AG10803 (cell line): ENCODE measurements around the gene CRY1.
"Not testable (repeated sequence)": the region's sequence is repeated elsewhere in the genome, so short reads cannot be mapped to it uniquely, and the experiment has no call there.

Experiments used
- DNase-seq: peaks from one replicate; pipeline ENCODE4 v3.0.0; 2010; ENCODE audit warnings: low read depth
- H3K4me3 ChIP-seq: 2 replicates; pipeline ENCODE4 v1.5.1; 2011; ENCODE audit warnings: mild to moderate bottlenecking, low read length, control low read depth
- TF ChIP-seq, protein P1 (sequence below): conservative IDR thresholded peaks from 2 replicates; pipeline ENCODE4 v1.5.1; 2011; ENCODE audit warnings: mild to moderate bottlenecking, low read length, control low read depth, inconsistent platforms

The CRY1 gene

DNA sequence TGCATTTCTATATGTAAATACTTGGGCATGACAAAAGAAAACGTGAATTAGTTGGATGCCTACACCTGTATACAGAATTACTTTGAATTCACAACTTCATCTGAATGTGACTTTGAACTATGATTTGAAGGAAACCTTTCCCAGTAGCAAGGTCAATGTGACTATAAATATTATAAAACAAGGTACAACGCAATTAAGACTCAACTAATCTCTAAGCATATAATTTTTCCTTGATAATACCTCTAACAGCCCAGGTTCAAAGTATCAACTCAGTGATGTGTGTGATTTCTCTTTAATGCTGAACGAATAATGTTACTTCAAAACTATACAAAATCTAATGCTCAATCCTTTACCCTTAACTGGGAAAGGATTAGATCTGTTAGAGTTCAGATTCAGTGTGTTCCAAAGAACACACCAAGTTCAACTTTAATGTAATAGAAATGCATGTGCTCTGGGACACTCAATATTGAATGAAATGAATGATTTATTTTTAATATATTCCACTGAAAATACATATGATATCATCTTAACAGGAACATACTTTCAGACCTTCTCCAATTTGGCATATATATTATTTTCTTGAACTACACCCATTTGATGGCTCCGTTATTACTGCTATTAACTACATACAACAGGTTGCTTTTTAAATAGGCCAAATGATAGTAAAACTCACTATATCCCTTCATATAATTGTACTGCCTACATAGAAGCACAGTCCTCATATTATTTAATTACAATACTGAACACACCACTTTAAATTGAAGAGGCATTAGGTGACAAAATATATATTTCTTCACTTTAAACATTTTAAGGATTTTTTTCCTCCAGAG, 66.3 kb downstream of the CRY1 start:
- DNase-seq, result no peak
- TF ChIP-seq, protein P1, sequence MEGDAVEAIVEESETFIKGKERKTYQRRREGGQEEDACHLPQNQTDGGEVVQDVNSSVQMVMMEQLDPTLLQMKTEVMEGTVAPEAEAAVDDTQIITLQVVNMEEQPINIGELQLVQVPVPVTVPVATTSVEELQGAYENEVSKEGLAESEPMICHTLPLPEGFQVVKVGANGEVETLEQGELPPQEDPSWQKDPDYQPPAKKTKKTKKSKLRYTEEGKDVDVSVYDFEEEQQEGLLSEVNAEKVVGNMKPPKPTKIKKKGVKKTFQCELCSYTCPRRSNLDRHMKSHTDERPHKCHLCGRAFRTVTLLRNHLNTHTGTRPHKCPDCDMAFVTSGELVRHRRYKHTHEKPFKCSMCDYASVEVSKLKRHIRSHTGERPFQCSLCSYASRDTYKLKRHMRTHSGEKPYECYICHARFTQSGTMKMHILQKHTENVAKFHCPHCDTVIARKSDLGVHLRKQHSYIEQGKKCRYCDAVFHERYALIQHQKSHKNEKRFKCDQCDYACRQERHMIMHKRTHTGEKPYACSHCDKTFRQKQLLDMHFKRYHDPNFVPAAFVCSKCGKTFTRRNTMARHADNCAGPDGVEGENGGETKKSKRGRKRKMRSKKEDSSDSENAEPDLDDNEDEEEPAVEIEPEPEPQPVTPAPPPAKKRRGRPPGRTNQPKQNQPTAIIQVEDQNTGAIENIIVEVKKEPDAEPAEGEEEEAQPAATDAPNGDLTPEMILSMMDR, result no peak
- no peak overlapping the region; the same call in 1 of the 2 replicates for H3K4me3 ChIP-seq

- H3K4me3 ChIP-seq, DNase-seq: not testable (repeated sequence)
Measured at GRCh38 chr12:107026356-107026755, 67.0 kb downstream of the CRY1 start.

DNA sequence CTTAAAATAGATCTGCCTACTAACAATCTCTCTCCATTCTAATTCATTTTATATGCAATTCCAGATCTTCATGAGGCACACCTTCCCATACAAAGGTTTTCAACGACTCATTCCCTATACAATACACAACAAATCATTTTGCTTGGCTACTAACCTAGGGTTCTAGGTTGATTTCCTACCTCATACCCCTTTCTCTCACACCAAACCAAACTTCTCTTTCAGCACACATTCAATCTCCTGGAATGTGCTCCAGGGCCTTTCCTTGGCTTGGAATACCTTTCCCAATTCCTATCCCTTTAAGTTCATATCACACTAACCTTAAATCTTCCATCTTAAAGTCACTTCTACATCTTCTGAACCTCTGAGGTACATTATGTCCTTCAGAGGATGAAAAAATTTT, 67.7 kb downstream of the CRY1 start:
- DNase-seq, result no peak
- H3K4me3 ChIP-seq, result no peak overlapping the region
- TF ChIP-seq, protein P1, result no peak

- TF ChIP-seq, protein P1, result no peak
- DNase-seq, result no peak
- H3K4me3 ChIP-seq, result no peak overlapping the region
Measured at GRCh38 chr12:107019546-107019945, 73.8 kb downstream of the CRY1 start.

DNA sequence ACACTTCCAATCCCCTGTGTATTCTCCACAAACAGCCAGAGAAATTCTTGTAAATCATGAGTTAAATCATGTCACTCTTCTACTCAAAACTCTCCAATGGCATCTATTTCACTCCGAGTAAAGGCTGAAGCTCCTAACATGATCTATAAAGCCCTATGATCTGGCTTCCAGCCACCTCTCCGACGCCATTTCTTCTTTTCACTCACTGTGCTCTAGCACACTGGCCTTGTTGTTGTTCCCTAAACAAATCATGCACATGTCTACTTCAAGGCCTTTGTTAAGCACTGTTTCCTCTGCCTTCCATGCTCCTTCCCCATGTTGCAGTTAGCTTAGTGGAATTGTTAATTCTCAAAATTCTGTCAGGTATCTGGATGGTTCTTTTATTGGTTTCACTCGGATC, 76.3 kb downstream of the CRY1 start:
- no peak for DNase-seq
- TF ChIP-seq, protein P1, result no peak
- H3K4me3 ChIP-seq, result no peak overlapping the region

GRCh38 chr12:107014055-107014454, 79.3 kb downstream of the CRY1 start:
- H3K4me3 ChIP-seq, result no peak overlapping the region
- no peak for DNase-seq
- TF ChIP-seq, protein P1, result no peak

DNA sequence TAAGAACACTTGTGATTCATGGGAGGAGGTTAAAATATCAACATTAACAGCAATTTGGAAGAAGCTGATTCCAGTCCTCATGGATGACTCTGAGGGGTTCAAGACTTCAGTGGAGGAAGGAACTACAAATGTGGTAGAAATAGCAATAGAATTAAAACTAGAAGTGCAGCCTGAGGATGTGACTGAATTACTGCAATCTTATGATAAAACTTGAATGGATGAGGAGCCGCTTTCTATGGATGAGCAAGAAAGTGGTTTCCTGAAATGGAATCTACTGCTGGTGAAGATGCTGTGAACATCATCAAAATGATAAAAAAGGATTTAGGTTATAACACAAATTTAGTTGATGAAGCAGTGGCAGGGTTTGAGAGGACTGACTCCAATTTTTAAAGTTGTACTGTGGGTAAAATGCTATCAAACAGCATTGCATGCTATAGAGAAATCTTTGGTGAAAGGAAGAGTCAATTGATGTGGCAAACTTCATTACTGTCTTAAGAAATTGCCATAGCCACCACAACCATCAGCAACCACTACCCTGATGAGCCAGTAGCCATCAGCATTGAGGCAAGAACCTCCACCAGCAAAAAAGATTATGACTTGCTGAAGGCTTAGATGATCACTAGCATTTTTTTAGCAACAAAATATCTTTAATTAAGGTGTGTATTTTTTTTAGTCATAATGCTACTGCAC, 80.5 kb downstream of the CRY1 start:
- TF ChIP-seq, protein P1, result no peak
- no peak overlapping the region for H3K4me3 ChIP-seq
- no peak for DNase-seq
